ENCODE results near the gene SHC1. TPM values are rescaled to one million over a fixed set of nuclear protein-coding genes. Genes with fewer than 3 reads are reported as not detected.
"Not testable (repeated sequence)": the region's sequence is repeated elsewhere in the genome, so short reads cannot be mapped to it uniquely, and the experiment has no call there.

SHC1 gene
- total and polyA plus RNA-seq, 7 donors = 33.2 to 87.2 (median 67.3) TPM

- TF ChIP-seq, protein P1, sequence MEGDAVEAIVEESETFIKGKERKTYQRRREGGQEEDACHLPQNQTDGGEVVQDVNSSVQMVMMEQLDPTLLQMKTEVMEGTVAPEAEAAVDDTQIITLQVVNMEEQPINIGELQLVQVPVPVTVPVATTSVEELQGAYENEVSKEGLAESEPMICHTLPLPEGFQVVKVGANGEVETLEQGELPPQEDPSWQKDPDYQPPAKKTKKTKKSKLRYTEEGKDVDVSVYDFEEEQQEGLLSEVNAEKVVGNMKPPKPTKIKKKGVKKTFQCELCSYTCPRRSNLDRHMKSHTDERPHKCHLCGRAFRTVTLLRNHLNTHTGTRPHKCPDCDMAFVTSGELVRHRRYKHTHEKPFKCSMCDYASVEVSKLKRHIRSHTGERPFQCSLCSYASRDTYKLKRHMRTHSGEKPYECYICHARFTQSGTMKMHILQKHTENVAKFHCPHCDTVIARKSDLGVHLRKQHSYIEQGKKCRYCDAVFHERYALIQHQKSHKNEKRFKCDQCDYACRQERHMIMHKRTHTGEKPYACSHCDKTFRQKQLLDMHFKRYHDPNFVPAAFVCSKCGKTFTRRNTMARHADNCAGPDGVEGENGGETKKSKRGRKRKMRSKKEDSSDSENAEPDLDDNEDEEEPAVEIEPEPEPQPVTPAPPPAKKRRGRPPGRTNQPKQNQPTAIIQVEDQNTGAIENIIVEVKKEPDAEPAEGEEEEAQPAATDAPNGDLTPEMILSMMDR (IDR thresholded peaks at IDR 0.05) = no peak
- intact Hi-C loops (cut with DNase I) = no loop called here
Measured at GRCh38 chr1:154988058-154988954, 17.8 kb upstream of the SHC1 start.

DNA sequence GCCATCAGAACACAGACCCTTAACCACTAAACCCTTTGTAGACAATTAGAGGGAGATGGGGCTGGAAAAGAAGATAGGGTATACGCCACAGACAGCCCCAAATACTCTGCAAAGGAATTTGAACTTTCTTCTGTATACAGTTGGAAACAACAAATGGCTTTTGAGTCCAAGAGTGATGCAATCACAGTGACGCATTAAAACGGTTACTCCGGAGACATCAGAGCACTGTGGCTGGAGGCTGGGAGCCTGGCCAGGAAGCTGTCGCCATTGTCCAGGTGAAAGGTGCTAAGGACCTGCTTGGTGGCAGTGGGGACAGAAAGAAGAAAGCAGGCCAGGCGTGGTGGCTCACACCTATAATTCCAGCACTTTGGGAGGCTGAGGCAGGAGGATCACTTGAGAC lies 16.8 kb upstream of the SHC1 start:
- H3K36me3 ChIP-seq (ENCODE audit: insufficient read depth in 1 of 2, low read depth in 1 of 2) = peaks cover 0 to 33% of the 10 kb centered on the region in 2 donors
- WGBS, 3 donors = 62 to 68% (median 63%) methylated on average over 6 of the region's 6 CpGs
- H3K27ac ChIP-seq = peak overlapping the region; percentile 36
- ATAC-seq (no peak), DNase-seq (peak in 1 of 2 donors; percentile 47)
- peaks cover 18% of the 10 kb centered on the region for H3K4me1 ChIP-seq
- H3K9me3 ChIP-seq = no peaks in the 10 kb centered on the region
- intact Hi-C loops (cut with DNase I) = no loop called here
- H3K27me3 ChIP-seq (ENCODE audit: insufficient read depth in 3 of 3, low read length in 2 of 3) = no peaks in the 10 kb centered on the region
- TF ChIP-seq, protein P1 (IDR thresholded peaks at IDR 0.05) = no peak
- no peak overlapping the region for H3K4me3 ChIP-seq

More at GRCh38 chr1:154988058-154988954, 17.8 kb upstream of the SHC1 start:
- ATAC-seq = no peak
- WGBS, 3 donors = 81 to 84% (median 82%) methylated on average over 15 to 17 of the region's 17 CpGs
- Histone ChIP-seq H3K9me3 (no peaks in the 10 kb centered on the region), H3K4me3 (no peak overlapping the region), H3K4me1 (peaks cover 12% of the 10 kb centered on the region), H3K36me3 (ENCODE audit: insufficient read depth in 1 of 2, low read depth in 1 of 2) (peaks cover 0 to 33% of the 10 kb centered on the region in 2 donors), H3K27me3 (ENCODE audit: insufficient read depth in 3 of 3, low read length in 2 of 3) (no peaks in the 10 kb centered on the region), H3K27ac (no peak overlapping the region)
- DNase-seq = peak in 1 of 2 donors; percentile 48

- H3K27me3 ChIP-seq (ENCODE audit: insufficient read depth in 3 of 3, low read length in 2 of 3); H3K27ac ChIP-seq; intact Hi-C loops (cut with DNase I); H3K4me3 ChIP-seq; H3K9me3 ChIP-seq; ATAC-seq: not testable (repeated sequence)
- Histone ChIP-seq H3K4me1 (peaks cover 22% of the 10 kb centered on the region), H3K36me3 (ENCODE audit: insufficient read depth in 1 of 2, low read depth in 1 of 2) (peaks cover 0 to 32% of the 10 kb centered on the region in 2 donors)
- peak in 1 of 2 donors; percentile 2 for DNase-seq
- WGBS, 3 donors = 89 to 94% (median 89%) methylated on average over 4 of the region's 4 CpGs
Measured at GRCh38 chr1:154986736-154987135, 16.2 kb upstream of the SHC1 start.

- 13 to 17% (median 16%) methylated on average over 16 to 17 of the region's 17 CpGs for WGBS, 3 donors
- Histone ChIP-seq H3K4me3 (peak overlapping the region; percentile 72), H3K27me3 (ENCODE audit: insufficient read depth in 3 of 3, low read length in 2 of 3) (no peaks in the 10 kb centered on the region), H3K36me3 (ENCODE audit: insufficient read depth in 1 of 2, low read depth in 1 of 2) (peaks cover 3 to 18% of the 10 kb centered on the region in 2 donors), H3K9me3 (no peaks in the 10 kb centered on the region), H3K27ac (peak overlapping the region; percentile 75), H3K4me1 (peaks cover 22% of the 10 kb centered on the region)
- intact Hi-C loops (cut with DNase I) = no loop called here
- TF ChIP-seq, protein P1 (IDR thresholded peaks at IDR 0.05) = no peak
- DNase-seq = peak; percentile 9 to 49
- no peak for ATAC-seq
Measured at GRCh38 chr1:154983776-154984466, 13.4 kb upstream of the SHC1 start.

Data from psoas muscle (tissue), 8 donors.